ENCODE measurements around the gene GLRA1.

Gene GLRA1

GRCh38 chr5:151772846-151773561 is 151.6 kb downstream of the GLRA1 start:
- H3K4me3 ChIP-seq (ENCODE audit: low read depth, low read length), result peak overlapping the region; percentile 89
- TF ChIP-seq, protein P1, sequence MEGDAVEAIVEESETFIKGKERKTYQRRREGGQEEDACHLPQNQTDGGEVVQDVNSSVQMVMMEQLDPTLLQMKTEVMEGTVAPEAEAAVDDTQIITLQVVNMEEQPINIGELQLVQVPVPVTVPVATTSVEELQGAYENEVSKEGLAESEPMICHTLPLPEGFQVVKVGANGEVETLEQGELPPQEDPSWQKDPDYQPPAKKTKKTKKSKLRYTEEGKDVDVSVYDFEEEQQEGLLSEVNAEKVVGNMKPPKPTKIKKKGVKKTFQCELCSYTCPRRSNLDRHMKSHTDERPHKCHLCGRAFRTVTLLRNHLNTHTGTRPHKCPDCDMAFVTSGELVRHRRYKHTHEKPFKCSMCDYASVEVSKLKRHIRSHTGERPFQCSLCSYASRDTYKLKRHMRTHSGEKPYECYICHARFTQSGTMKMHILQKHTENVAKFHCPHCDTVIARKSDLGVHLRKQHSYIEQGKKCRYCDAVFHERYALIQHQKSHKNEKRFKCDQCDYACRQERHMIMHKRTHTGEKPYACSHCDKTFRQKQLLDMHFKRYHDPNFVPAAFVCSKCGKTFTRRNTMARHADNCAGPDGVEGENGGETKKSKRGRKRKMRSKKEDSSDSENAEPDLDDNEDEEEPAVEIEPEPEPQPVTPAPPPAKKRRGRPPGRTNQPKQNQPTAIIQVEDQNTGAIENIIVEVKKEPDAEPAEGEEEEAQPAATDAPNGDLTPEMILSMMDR (IDR thresholded peaks at IDR 0.05; ENCODE audit: low read depth, low read length, missing control alignments), result no peak
- in situ Hi-C loops (cut with HindIII; ENCODE audit: low sequenced_read_pairs), result no loop called here
- DNase-seq (ENCODE audit: low read depth), result no peak

All from astrocyte of the cerebellum (primary cell).